ENCODE measurements around the gene OTOG.

The OTOG gene

DNA sequence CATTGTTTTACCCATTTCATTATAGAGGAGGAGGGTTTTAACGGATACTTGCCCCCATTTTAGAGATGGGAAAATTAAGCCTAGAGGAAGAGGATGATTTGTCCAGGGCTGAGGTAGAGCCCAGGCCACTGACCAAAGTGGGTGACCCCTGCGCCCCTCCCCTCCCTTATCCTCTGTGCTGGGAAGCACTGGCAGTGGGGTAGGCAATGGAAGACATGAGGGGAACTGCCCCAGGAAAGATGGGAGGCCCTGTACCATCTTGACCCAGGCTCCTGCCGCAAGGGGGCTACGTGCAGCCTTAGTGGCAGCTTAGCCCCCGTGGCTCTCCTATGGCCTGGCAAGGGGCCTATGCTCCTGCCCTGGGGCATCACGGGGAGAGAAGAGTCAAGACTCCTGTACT lies 95.9 kb downstream of the OTOG start:
- TF ChIP-seq, protein P1, sequence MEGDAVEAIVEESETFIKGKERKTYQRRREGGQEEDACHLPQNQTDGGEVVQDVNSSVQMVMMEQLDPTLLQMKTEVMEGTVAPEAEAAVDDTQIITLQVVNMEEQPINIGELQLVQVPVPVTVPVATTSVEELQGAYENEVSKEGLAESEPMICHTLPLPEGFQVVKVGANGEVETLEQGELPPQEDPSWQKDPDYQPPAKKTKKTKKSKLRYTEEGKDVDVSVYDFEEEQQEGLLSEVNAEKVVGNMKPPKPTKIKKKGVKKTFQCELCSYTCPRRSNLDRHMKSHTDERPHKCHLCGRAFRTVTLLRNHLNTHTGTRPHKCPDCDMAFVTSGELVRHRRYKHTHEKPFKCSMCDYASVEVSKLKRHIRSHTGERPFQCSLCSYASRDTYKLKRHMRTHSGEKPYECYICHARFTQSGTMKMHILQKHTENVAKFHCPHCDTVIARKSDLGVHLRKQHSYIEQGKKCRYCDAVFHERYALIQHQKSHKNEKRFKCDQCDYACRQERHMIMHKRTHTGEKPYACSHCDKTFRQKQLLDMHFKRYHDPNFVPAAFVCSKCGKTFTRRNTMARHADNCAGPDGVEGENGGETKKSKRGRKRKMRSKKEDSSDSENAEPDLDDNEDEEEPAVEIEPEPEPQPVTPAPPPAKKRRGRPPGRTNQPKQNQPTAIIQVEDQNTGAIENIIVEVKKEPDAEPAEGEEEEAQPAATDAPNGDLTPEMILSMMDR (IDR thresholded peaks at IDR 0.05; ENCODE audit: borderline replicate concordance, insufficient read depth, low read depth, low read length): no peak
- no peak overlapping the region for H3K4me3 ChIP-seq (ENCODE audit: low read depth, low read length)

DNA sequence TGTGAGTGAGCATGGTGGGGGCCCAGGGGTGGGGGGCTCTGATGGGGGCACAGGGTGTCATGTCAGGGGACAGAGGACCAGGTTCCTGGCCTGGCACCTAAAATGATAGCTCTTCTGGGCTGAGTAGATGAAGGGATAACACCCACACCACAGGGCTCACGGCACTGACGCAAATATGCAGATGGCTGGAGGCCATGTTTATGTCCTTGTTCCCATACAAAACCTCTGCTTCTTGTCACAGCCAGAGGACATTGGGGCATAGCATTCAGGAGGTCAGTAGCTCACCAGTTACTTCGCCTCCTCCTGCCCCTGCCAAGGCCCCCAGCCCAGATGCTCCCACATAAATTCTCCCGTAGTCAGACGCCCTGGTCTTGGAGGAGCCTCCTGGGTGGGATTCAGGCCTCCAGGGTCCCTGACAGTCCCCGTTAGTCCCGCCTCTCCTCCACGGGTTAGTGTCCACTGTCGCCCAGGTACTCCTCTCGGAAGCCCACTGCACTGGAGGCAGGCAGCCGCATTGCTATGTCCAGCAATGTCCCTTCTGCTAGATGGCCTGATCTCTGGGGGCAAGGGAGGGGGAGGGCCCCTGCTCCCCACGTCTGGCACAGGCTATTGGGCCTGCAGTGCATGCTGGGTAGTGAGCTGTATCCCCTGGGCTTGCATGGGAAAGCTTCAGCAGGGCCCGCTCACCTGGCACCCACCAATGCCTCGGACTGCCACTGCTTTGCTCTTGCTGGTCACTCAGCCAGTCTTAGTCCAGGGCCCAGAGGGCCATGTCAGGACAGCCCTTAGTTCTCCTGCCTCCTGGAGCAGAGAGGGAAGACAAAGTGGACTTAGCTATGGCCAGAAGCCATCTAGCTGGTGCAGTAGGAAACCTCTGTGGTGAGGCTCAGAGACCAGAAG lies 96.7 kb downstream of the OTOG start:
- TF ChIP-seq, protein P1 (IDR thresholded peaks at IDR 0.05; ENCODE audit: borderline replicate concordance, insufficient read depth, low read depth, low read length): no peak
- H3K4me3 ChIP-seq (ENCODE audit: low read depth, low read length): no peak overlapping the region

DNA sequence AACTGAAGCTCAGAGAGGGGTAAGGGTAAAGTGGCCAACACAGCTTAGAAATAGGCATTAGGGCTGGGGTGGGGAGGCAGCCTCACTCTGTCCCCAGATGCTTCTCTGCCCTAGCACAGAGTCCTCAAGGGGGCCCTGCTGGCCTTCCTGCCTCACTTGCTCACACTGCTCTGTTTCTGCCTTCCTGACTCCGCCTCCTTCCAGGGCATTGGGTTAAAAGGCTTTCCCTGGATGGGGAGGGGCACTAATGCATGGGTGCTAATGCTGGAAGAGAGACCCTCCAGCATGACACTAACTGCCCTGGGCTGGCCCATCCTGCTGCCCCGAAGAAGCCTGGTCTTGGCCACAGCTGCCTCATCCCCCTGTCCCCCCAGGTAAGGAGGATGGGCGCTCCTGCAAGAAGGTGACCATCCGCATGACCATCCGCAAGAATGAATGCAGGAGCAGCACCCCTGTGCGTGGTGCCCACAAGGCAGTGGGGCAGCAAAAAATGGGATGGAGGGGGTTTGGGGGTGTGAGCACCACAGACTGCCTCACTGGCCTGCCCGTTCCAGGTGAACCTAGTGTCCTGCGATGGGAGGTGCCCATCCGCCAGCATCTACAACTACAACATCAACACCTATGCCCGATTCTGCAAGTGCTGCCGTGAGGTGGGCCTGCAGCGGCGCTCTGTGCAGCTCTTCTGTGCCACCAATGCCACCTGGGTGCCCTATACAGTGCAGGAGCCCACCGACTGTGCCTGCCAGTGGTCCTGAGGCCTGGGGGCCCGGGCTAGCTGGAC lies 98.3 kb downstream of the OTOG start:
- TF ChIP-seq, protein P1 (IDR thresholded peaks at IDR 0.05; ENCODE audit: borderline replicate concordance, insufficient read depth, low read depth, low read length): no peak
- no peak overlapping the region for H3K4me3 ChIP-seq (ENCODE audit: low read depth, low read length)

DNA sequence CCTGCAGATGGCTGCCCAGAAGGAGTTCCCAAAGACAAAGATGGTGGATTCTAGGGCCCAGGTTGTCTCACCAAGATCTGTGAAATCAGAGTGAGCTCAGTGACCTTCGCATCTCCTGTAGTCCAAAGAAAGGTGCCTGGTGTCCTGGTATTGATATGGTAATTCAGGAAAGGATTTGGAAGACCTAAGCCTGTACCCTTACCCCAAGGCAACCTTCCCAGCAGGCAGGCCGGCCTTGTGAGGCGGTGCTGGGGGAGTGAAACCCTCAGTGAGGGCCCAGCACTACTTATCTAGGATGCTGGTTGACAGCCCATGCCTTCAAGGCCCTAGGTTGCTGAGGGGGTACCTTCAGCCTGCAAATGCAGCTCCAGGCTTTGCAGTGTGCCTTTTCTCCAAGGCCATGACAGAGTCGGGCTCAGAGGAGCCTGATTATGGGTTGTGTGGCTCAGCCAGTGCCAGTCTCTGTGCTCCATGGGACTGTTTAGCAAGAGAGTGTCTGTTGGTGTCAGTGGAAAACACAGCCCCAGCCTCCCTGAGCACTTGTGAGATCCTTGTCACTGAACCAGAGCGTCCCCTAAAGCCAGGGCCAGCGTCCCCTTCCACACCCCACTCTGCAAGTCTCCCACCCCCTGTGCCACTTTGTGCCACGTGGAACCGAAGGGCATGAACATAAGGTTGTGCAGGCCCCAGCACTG lies 99.5 kb downstream of the OTOG start:
- TF ChIP-seq, protein P1 (IDR thresholded peaks at IDR 0.05; ENCODE audit: borderline replicate concordance, insufficient read depth, low read depth, low read length): no peak
- no peak overlapping the region for H3K4me3 ChIP-seq (ENCODE audit: low read depth, low read length)

DNA sequence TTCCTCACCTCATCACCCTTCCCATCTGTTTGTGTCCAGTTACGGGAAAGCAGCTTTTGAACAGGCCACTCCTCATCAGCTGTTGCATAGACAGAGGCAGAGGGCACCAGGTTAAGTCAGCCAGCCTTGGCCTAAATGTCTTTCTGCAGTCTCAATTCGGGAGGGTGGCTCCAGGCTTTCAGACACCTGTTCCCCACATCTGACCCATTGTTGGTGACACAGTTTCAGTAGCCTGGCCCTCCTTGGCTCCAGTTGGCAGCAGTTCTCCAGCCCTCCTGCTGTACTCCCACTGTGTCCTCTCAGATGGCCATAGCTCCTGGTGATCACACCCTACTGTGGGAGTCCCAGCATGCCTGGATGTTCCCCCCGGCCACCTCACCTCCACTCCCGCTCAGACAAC lies 101.5 kb downstream of the OTOG start:
- H3K4me3 ChIP-seq (ENCODE audit: low read depth, low read length): no peak overlapping the region
- TF ChIP-seq, protein P1 (IDR thresholded peaks at IDR 0.05; ENCODE audit: borderline replicate concordance, insufficient read depth, low read depth, low read length): no peak

DNA sequence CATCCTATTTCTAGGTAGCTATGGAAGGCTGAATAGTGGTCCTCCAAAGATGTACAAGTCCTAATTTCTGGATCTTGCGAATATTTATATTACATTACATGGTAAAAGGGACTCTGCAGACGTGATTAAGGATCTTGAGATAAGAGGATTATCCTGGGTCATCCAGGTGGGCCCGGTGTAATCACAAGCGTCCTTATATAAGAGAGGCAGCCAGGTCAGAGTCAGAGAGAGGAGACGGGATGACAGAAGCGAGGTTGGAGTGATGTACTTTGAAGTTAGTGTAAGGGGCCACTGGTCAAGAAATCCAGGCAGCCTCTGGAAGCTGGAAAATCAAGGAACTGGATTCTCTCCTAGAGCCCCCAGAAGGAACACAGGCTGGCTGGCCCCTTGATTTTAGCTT lies 102.2 kb downstream of the OTOG start:
- TF ChIP-seq, protein P1 (IDR thresholded peaks at IDR 0.05; ENCODE audit: borderline replicate concordance, insufficient read depth, low read depth, low read length): no peak
- no peak overlapping the region for H3K4me3 ChIP-seq (ENCODE audit: low read depth, low read length)

Measured in GM12875 (cell line).